IPS-20b (cell line): ENCODE measurements around the gene SPPL2B.
"Not testable (repeated sequence)": the region's sequence is repeated elsewhere in the genome, so short reads cannot be mapped to it uniquely, and the experiment has no call there.

Source experiments
- H3K27ac ChIP-seq: one replicate; pipeline ENCODE4 v1.5.1; 2013; ENCODE audit warnings: low read length
- H3K27me3 ChIP-seq: 2 replicates; pipeline ENCODE4 v1.6.1; 2013; ENCODE audit warnings: mild to moderate bottlenecking, low read length, inconsistent platforms; ENCODE audit not compliant: insufficient read depth
- H3K36me3 ChIP-seq: 2 replicates; pipeline ENCODE4 v1.6.1; 2013; ENCODE audit warnings: low read depth, mild to moderate bottlenecking, inconsistent platforms, low read length, moderate library complexity; ENCODE audit not compliant: insufficient read depth
- H3K4me1 ChIP-seq: 2 replicates; pipeline ENCODE4 v1.6.1; 2013; ENCODE audit warnings: mild to moderate bottlenecking, control low read depth, inconsistent platforms, low read length, moderate library complexity; ENCODE audit not compliant: insufficient read depth
- H3K4me3 ChIP-seq: 2 replicates; pipeline ENCODE4 v1.5.1; 2013; ENCODE audit warnings: mild to moderate bottlenecking, low read length, inconsistent platforms
- H3K9ac ChIP-seq: 2 replicates; pipeline ENCODE4 v1.6.1; 2013; ENCODE audit warnings: low read depth, mild to moderate bottlenecking, inconsistent platforms, low read length, moderate library complexity
- H3K9me3 ChIP-seq: 2 replicates; pipeline ENCODE4 v1.6.1; 2013; ENCODE audit warnings: mild to moderate bottlenecking, low read depth, low read length, inconsistent platforms; ENCODE audit not compliant: insufficient read depth

The SPPL2B gene

GRCh38 chr19:2395293-2395829, 66.9 kb downstream of the SPPL2B start:
- H3K36me3 ChIP-seq, H3K9ac ChIP-seq, H3K9me3 ChIP-seq, H3K27me3 ChIP-seq, H3K27ac ChIP-seq, H3K4me3 ChIP-seq, H3K4me1 ChIP-seq: not testable (repeated sequence)

GRCh38 chr19:2397173-2397572, 68.7 kb downstream of the SPPL2B start:
- H3K4me3 ChIP-seq, H3K36me3 ChIP-seq, H3K27ac ChIP-seq, H3K9me3 ChIP-seq, H3K27me3 ChIP-seq, H3K9ac ChIP-seq, H3K4me1 ChIP-seq: not testable (repeated sequence)

- Histone ChIP-seq H3K36me3 (no peaks in the 10 kb centered on the region), H3K9me3 (no peaks in the 10 kb centered on the region), H3K27me3 (no peaks in the 10 kb centered on the region), H3K4me1 (no peaks in the 10 kb centered on the region), H3K9ac (no peak overlapping the region), H3K27ac (no peak overlapping the region), H3K4me3 (no peak overlapping the region)
These were observed 70.3 kb downstream of the SPPL2B start for GRCh38 chr19:2398735-2399305.

GRCh38 chr19:2399582-2399981, 71.1 kb downstream of the SPPL2B start:
- Histone ChIP-seq H3K9ac (no peak overlapping the region), H3K4me1 (no peaks in the 10 kb centered on the region), H3K27ac (no peak overlapping the region), H3K36me3 (no peaks in the 10 kb centered on the region), H3K27me3 (no peaks in the 10 kb centered on the region), H3K4me3 (no peak overlapping the region), H3K9me3 (no peaks in the 10 kb centered on the region)
